CD4-positive, alpha-beta memory T cell (primary cell): ENCODE data around the gene TRIM46. TPM values are rescaled to one million over a fixed set of nuclear protein-coding genes. Genes with fewer than 3 reads are reported as not detected.

Experiments used
- CTCF ChIA-PET: fragments of 350-600 bp; sonication (Branson Sonifier 250); formaldehyde crosslinking; loops from one replicate; lab custom pipeline; 2021; ENCODE audit warnings: inconsistent platforms; ENCODE audit not compliant: partially characterized antibody; lab: Charles Lee
- POLR2A ChIA-PET: fragments of 350-600 bp; sonication (Branson Sonifier 250); formaldehyde crosslinking; loops from one replicate; lab custom pipeline; 2021; ENCODE audit not compliant: partially characterized antibody; lab: Charles Lee
- DNase-seq, 5 donors: peaks; one replicate each; pipeline versions ENCODE4 v3.0.0 to v3.0.0-alpha.2; 2020 to 2022; ENCODE audit warnings: mixed read lengths in 1 of 5
- H3K27ac ChIP-seq: one replicate; pipeline ENCODE4 v1.7.0; 2013; ENCODE audit warnings: low read depth, low read length
- H3K27me3 ChIP-seq: 2 replicates; pipeline ENCODE4 v1.7.0; 2013; ENCODE audit warnings: mild to moderate bottlenecking, low read length, moderate library complexity; ENCODE audit not compliant: insufficient read depth
- H3K36me3 ChIP-seq: 2 replicates; pipeline ENCODE4 v1.7.0; 2013; ENCODE audit warnings: mild to moderate bottlenecking, low read length, moderate library complexity; ENCODE audit not compliant: insufficient read depth
- H3K4me1 ChIP-seq: 2 replicates; pipeline ENCODE4 v1.7.0; 2013; ENCODE audit warnings: mild to moderate bottlenecking, low read length, moderate library complexity; ENCODE audit not compliant: insufficient read depth
- H3K4me3 ChIP-seq, 2 donors: one replicate each; pipeline ENCODE4 v1.7.0; 2013; ENCODE audit warnings: low read length in 2 of 2, mild to moderate bottlenecking in 1 of 2
- H3K9me3 ChIP-seq, 2 donors: one replicate each; pipeline ENCODE4 v1.7.0; 2013; ENCODE audit warnings: low read length in 2 of 2, control low read depth in 1 of 2; ENCODE audit not compliant: control insufficient read depth in 1 of 2
- H3K27ac Mint-ChIP-seq, 7 donors: one replicate each; pipeline ENCODE4 v1.8.0; 2020 to 2021; ENCODE audit warnings: mixed read lengths in 7 of 7, mild to moderate bottlenecking in 6 of 7, inconsistent platforms in 3 of 7, moderate library complexity in 3 of 7
- H3K27me3 Mint-ChIP-seq, 2 donors: one replicate each; pipeline ENCODE4 v1.8.0; 2020 to 2021; ENCODE audit warnings: mixed read lengths in 2 of 2
- H3K36me3 Mint-ChIP-seq, 2 donors: one replicate each; pipeline ENCODE4 v1.8.0; 2020 to 2021; ENCODE audit warnings: mixed read lengths in 2 of 2, inconsistent platforms in 1 of 2, mild to moderate bottlenecking in 1 of 2
- H3K4me1 Mint-ChIP-seq, 4 donors: one replicate each; pipeline ENCODE4 v1.8.0; 2020 to 2021; ENCODE audit warnings: mixed read lengths in 4 of 4, mild to moderate bottlenecking in 1 of 4
- H3K4me3 Mint-ChIP-seq, 8 donors: one replicate each; pipeline ENCODE4 v1.8.0; 2020 to 2021; ENCODE audit warnings: mixed read lengths in 8 of 8, mild to moderate bottlenecking in 7 of 8, moderate library complexity in 6 of 8, inconsistent platforms in 3 of 8
- H3K9me3 Mint-ChIP-seq, 8 donors: one replicate each; pipeline ENCODE4 v1.8.0; 2020 to 2021; ENCODE audit warnings: mixed read lengths in 8 of 8, mild to moderate bottlenecking in 5 of 8, inconsistent platforms in 3 of 8, moderate library complexity in 1 of 8
- intact Hi-C: fragments of 100-400 bp; cut with micrococcal nuclease; formaldehyde crosslinking; loops from one replicate; pipeline ENCODE4 v1.15.1; 2023
- polyA plus RNA-seq, 2 donors: library from polyadenylated mRNA; unstranded; fragments of 300-500 nt; fragmentation: Illumina TruSeq; gene quantifications; one replicate each; pipeline ENCODE4 v1.2.3, GENCODE V29; 2021
- total RNA-seq, 2 experiments: library from RNA; stranded (reverse); gene quantifications; one replicate each; pipeline ENCODE4 v1.2.3, GENCODE V29; 2021

TRIM46 gene
- total and polyA plus RNA-seq, 4 experiments from 2014 or later, result 1.6 to 8.5 (median 6.0) TPM

DNA sequence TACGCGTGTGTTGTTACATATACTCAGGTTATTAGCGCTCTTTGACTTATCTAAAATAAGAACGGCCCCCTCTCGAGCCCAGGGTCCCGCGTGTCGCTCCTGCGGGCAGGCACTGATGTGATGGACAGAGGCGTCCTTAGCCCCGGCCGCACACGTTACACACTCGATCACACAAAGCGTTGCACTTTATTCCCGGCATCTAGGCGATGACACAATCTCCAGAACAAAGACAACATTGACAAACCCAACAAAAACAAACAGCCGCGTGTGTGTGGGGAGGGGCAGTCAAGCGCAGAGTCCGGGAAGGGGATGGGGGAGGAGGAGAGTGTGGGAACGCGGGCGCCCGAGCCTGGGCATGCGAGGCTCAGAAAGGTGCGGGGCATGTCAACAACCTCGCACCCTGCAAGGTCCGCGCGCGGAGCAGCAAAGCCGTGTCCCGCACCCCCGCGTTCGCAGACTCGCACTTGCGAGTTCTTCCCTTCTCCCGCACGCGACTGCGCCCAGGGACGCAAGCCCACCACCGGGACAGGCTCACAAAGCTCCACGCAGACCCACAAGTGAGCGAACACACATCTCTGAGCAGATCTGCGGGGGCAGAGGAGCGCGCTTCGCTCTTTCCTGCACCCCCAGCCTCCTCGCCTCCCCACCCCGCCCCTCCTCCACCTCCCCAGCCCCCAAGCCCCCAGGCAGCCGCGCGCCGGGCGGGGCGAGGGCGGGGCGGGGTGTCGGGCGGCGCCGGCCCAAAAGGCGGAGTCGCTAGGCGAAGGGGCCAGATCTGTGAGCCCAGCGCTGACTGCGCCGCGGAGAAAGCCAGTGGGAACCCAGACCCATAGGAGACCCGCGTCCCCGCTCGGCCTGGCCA lies 46.3 kb upstream of the TRIM46 start, which contains the start of gene EFNA1:
TSS of gene EFNA1 (plus strand) at position 772 of the 862 bp plus-strand sequence. CDS start 102 bp downstream, outside the sequence.
- peaks cover 0 to 2% (median 0%) of the 10 kb centered on the region in 8 donors for H3K9me3 Mint-ChIP-seq
- CTCF ChIA-PET, result interaction anchor here (1.0 kb wide), 1 partner anchor 42 kb away, joined by 3 read pairs; no protein-coding TSS in a partner anchor
- peaks cover 32% of the 10 kb centered on the region for H3K4me1 ChIP-seq
- no peaks in the 10 kb centered on the region for H3K36me3 Mint-ChIP-seq
- H3K27me3 Mint-ChIP-seq, result peaks cover 9 to 15% of the 10 kb centered on the region in 2 donors
- no peaks in the 10 kb centered on the region for H3K9me3 ChIP-seq
- POLR2A ChIA-PET, result no interaction called here
- intact Hi-C loops, result loop anchor here (2.0 to 5.0 kb wide), 2 partner anchors 13 to 35 kb away; partner anchors contain the start of gene DPM3
- peaks cover 18 to 45% (median 27%) of the 10 kb centered on the region in 4 donors for H3K4me1 Mint-ChIP-seq
- peak in 4 of 5 donors; percentile 31 to 47 (median 38) for DNase-seq
- H3K27ac ChIP-seq, result no peak within 1 kb of the TSS
- H3K27ac Mint-ChIP-seq, result peak within 1 kb of the TSS; percentile 15 to 78 (median 71)
- H3K27me3 ChIP-seq, result peaks cover 12% of the 10 kb centered on the region
- H3K4me3 Mint-ChIP-seq, result peak within 1 kb of the TSS; percentile 80 to 94 (median 89)
- peak within 1 kb of the TSS; percentile 52 to 58 for H3K4me3 ChIP-seq
- no peaks in the 10 kb centered on the region for H3K36me3 ChIP-seq

DNA sequence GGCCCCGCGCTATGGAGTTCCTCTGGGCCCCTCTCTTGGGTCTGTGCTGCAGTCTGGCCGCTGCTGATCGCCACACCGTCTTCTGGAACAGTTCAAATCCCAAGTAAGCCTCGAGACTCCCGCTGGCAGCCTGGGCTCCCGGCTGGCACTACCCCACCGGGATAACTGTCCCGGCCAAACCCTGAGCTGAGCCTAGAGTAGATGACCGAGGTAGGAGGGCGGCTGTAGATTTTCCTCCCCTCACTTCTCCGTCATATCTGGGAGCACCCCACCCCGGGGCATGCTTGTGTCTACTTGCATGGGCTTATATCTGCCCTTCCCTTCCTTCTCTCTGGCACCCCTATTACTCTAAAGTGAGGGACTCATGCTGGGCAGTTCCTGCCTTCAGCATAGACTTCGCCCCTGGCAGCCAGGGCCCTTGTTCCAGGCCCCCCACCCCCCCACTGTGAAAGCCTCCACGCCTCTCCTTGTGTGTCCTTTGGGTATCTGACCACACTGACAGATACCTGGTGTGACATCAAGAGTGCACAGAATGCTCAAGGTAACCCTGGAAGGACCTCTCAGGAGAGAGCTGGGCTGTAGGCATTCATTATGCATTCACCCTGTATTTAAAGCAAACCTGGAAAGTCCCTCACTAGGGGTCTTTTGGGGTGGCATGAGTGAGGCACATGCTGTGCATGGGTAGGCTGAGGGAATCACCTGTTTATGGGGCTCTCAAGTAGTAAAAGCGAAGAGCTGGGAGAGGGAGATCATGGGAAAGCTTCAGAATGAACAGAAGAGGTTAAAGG lies 45.5 kb upstream of the TRIM46 start:
- Mint-ChIP-seq H3K9me3 (peaks cover 0 to 2% (median 0%) of the 10 kb centered on the region in 8 donors), H3K4me3 (peak overlapping the region; percentile 72 to 87 (median 80)), H3K27me3 (peaks cover 9 to 15% of the 10 kb centered on the region in 2 donors), H3K36me3 (no peaks in the 10 kb centered on the region), H3K4me1 (peaks cover 18 to 47% (median 27%) of the 10 kb centered on the region in 4 donors), H3K27ac (peak overlapping the region in 5 of 7 donors; percentile 14 to 72 (median 71))
- Histone ChIP-seq H3K27ac (no peak overlapping the region), H3K27me3 (peaks cover 12% of the 10 kb centered on the region), H3K9me3 (no peaks in the 10 kb centered on the region), H3K4me1 (peaks cover 32% of the 10 kb centered on the region), H3K4me3 (peak overlapping the region; percentile 2 to 58), H3K36me3 (no peaks in the 10 kb centered on the region)
- intact Hi-C loops, result loop anchor here (2.0 to 5.0 kb wide), 2 partner anchors 13 to 36 kb away; partner anchors contain the start of gene DPM3
- CTCF ChIA-PET, result interaction anchor here (0.7 to 2.7 kb wide), 4 partner anchors 37 to 83 kb away, joined by 3 to 18 read pairs (median 3); partner anchors contain the start of gene KRTCAP2
- DNase-seq, result no peak
- POLR2A ChIA-PET, result interaction anchor here (0.5 to 1.4 kb wide), 4 partner anchors 12 to 116 kb away, joined by 3 read pairs; partner anchors contain the start of gene DPM3

DNA sequence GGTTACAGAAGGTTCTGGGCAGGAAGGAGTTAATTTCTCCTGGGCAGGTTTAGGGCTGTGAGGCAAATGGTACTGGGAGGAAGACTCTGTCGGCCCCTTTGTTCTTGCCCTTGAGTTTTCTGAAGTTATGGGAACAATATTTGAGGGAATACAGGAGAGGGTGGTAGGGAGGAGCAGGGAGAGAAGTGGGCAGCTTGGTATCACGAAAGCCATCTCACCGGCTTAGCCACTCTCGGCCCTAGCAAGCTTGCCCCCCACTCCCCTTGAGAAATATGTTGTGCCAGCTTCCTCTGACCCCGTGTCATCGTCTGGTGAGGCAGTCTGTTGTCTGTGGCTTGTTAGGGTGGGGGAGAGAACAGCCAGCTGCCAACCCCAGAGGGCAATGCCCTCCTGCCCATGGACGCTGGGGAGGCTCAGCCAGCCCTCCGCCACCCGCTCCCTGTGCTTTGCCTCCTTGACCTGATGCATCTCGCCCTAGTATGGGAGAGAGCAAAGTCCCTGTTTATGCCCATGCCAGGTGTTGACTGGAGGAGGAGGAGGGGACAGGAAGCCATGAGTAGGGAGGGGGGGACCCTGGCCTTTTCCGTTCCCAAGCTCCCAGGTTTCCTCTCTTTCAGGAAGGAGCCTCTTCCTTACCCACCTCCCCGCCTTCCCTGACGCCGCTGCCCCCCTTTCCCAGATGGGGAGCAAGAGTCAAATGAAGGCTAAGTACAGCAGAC lies 44.7 kb upstream of the TRIM46 start:
- CTCF ChIA-PET, result interaction anchor here (0.5 to 2.7 kb wide), 4 partner anchors 37 to 520 kb away, joined by 3 to 18 read pairs (median 4); partner anchors contain the start of gene KRTCAP2
- H3K27me3 ChIP-seq, result peaks cover 12% of the 10 kb centered on the region

DNA sequence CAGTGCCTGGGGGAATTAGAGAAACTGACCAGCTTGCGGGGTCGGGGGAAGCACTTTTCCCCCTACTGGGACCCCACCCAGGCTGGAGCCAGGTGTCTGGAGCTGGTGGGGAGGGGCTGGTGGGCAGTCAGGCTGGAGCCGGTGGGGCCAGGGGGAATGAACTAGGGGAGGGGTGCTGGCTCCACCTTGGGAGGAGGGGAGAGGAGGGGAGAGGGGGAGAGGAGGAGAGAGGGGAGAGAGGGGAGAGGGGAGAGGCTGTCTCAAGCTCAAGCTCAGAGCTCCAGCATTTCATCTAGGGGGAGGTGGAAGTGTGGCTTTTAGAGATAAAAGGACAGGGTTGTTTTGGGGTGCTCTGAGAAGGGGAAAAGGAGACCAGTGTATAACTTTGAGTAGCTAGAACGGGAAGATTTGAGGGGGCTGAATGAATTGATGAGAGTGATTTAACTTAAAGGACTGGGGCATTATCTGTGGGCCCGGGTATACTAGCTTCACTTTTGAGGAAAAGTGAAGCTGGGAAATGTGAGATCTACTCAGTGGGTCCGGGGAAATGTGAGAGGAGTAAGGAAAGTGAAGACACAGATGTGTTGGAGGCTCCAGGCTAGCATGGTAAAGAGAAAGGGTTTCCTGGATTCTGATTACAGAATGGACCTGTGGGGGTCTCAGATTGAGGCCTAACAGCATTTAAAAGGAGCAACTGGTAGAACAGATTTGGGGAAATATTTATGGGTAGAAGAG lies 43.2 kb upstream of the TRIM46 start:
- POLR2A ChIA-PET, result interaction anchor here (1.2 kb wide), 2 partner anchors 43 to 52 kb away, joined by 3 read pairs; partner anchors contain the start of genes EFNA3 and KRTCAP2
- Mint-ChIP-seq H3K36me3 (peaks cover 0 to 5% of the 10 kb centered on the region in 2 donors), H3K27ac (peak overlapping the region in 3 of 7 donors; percentile 2 to 59 (median 29)), H3K4me1 (peaks cover 25 to 61% (median 36%) of the 10 kb centered on the region in 4 donors), H3K4me3 (no peak overlapping the region), H3K9me3 (peaks cover 0 to 2% (median 0%) of the 10 kb centered on the region in 8 donors), H3K27me3 (peaks cover 9 to 15% of the 10 kb centered on the region in 2 donors)
- DNase-seq, result no peak
- Histone ChIP-seq H3K27me3 (peaks cover 12% of the 10 kb centered on the region), H3K36me3 (no peaks in the 10 kb centered on the region), H3K4me1 (peaks cover 40% of the 10 kb centered on the region), H3K4me3 (no peak overlapping the region), H3K27ac (no peak overlapping the region), H3K9me3 (no peaks in the 10 kb centered on the region)
- CTCF ChIA-PET, result interaction anchor here (0.6 to 2.7 kb wide), 5 partner anchors 13 to 102 kb away, joined by 3 to 18 read pairs (median 3); no protein-coding TSS in a partner anchor
- intact Hi-C loops, result no loop called here

More for the DNA sequence above, 44.7 kb upstream of the TRIM46 start:
- no peak for DNase-seq
- Mint-ChIP-seq H3K27me3 (peaks cover 9 to 15% of the 10 kb centered on the region in 2 donors), H3K4me1 (peaks cover 18 to 51% (median 27%) of the 10 kb centered on the region in 4 donors), H3K27ac (peak overlapping the region; percentile 13 to 72 (median 47)), H3K36me3 (no peaks in the 10 kb centered on the region), H3K9me3 (peaks cover 0 to 2% (median 0%) of the 10 kb centered on the region in 8 donors), H3K4me3 (peak overlapping the region; percentile 72 to 87 (median 80))
- Histone ChIP-seq H3K27ac (no peak overlapping the region), H3K4me3 (no peak overlapping the region), H3K4me1 (peaks cover 32% of the 10 kb centered on the region), H3K36me3 (no peaks in the 10 kb centered on the region), H3K9me3 (no peaks in the 10 kb centered on the region)
- intact Hi-C loops, result loop anchor here (5.0 kb wide), 1 partner anchor 37 kb away; no protein-coding TSS in a partner anchor
- POLR2A ChIA-PET, result interaction anchor here (0.6 to 1.4 kb wide), 3 partner anchors 11 to 115 kb away, joined by 3 read pairs; partner anchors contain the start of gene DPM3

DNA sequence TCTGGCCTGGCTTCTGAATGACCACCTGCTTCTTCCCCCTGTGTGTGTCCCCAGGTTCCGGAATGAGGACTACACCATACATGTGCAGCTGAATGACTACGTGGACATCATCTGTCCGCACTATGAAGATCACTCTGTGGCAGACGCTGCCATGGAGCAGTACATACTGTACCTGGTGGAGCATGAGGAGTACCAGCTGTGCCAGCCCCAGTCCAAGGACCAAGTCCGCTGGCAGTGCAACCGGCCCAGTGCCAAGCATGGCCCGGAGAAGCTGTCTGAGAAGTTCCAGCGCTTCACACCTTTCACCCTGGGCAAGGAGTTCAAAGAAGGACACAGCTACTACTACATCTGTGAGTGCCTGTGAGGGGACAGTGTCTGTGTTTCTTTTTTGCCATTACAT lies 42.4 kb upstream of the TRIM46 start:
- H3K27ac Mint-ChIP-seq, result peak overlapping the region in 2 of 7 donors; percentile 5 to 17
- Histone ChIP-seq H3K4me3 (no peak overlapping the region), H3K36me3 (no peaks in the 10 kb centered on the region), H3K4me1 (peaks cover 39% of the 10 kb centered on the region), H3K27ac (no peak overlapping the region), H3K9me3 (no peaks in the 10 kb centered on the region), H3K27me3 (peaks cover 12% of the 10 kb centered on the region)
- H3K36me3 Mint-ChIP-seq, result peaks cover 0 to 10% of the 10 kb centered on the region in 2 donors
- POLR2A ChIA-PET, result no interaction called here
- peak overlapping the region in 1 of 8 donors; percentile 36 for H3K4me3 Mint-ChIP-seq
- no peak for DNase-seq
- CTCF ChIA-PET, result interaction anchor here (1.0 to 1.2 kb wide), 4 partner anchors 12 to 62 kb away, joined by 3 to 4 read pairs (median 4); partner anchors contain the start of gene KRTCAP2
- H3K9me3 Mint-ChIP-seq, result no peaks in the 10 kb centered on the region
- peaks cover 8 to 15% of the 10 kb centered on the region in 2 donors for H3K27me3 Mint-ChIP-seq
- intact Hi-C loops, result no loop called here
- peaks cover 25 to 69% (median 40%) of the 10 kb centered on the region in 4 donors for H3K4me1 Mint-ChIP-seq
